IPS DF 4.7 (cell line): Measurements from ENCODE around the gene MRAP2.
"Not testable (repeated sequence)": the region's sequence is repeated elsewhere in the genome, so short reads cannot be mapped to it uniquely, and the experiment has no call there.

ENCODE experiments used
- DNase-seq: peaks from one replicate; pipeline ENCODE4 v3.0.0-alpha.2; 2013; ENCODE audit warnings: low spot score; ENCODE audit errors: extremely low read depth

The MRAP2 gene

GRCh38 chr6:84028350-84028749 lies 5.2 kb upstream of the MRAP2 start:
- DNase-seq: no peak

GRCh38 chr6:84032000-84032399 lies 1.6 kb upstream of the MRAP2 start:
- DNase-seq: not testable (repeated sequence)

GRCh38 chr6:84035484-84035883 lies 1.9 kb downstream of the MRAP2 start:
- DNase-seq: no peak

GRCh38 chr6:84037425-84038089 lies 4.0 kb downstream of the MRAP2 start:
- DNase-seq: no peak

- no peak for DNase-seq
Observed at GRCh38 chr6:84042603-84043002, 9.0 kb downstream of the MRAP2 start.

- no peak for DNase-seq
Observed at GRCh38 chr6:84043555-84043954, 10.0 kb downstream of the MRAP2 start.

GRCh38 chr6:84046755-84047154 lies 13.2 kb downstream of the MRAP2 start:
- DNase-seq: no peak

- DNase-seq: no peak
Observed at GRCh38 chr6:84048588-84048987, 15.0 kb downstream of the MRAP2 start.

GRCh38 chr6:84050408-84050807 lies 16.8 kb downstream of the MRAP2 start:
- DNase-seq: no peak

- DNase-seq: peak; percentile 69
Observed at GRCh38 chr6:84052204-84052882, 18.8 kb downstream of the MRAP2 start.

- DNase-seq: no peak
Observed at GRCh38 chr6:84052883-84053241, 19.3 kb downstream of the MRAP2 start.

GRCh38 chr6:84055647-84056046 lies 22.1 kb downstream of the MRAP2 start:
- DNase-seq: no peak

- no peak for DNase-seq
Observed at GRCh38 chr6:84057908-84058307, 24.3 kb downstream of the MRAP2 start.

- DNase-seq: no peak
Observed at GRCh38 chr6:84059082-84059481, 25.5 kb downstream of the MRAP2 start.

GRCh38 chr6:84061174-84061573 lies 27.6 kb downstream of the MRAP2 start:
- DNase-seq: no peak

- DNase-seq: no peak
Observed at GRCh38 chr6:84061613-84062398, 28.2 kb downstream of the MRAP2 start.

GRCh38 chr6:84062519-84063154 lies 29.1 kb downstream of the MRAP2 start:
- no peak for DNase-seq

GRCh38 chr6:84065693-84066290 lies 32.2 kb downstream of the MRAP2 start:
- DNase-seq: no peak

- no peak for DNase-seq
Observed at GRCh38 chr6:84066536-84066935, 33.0 kb downstream of the MRAP2 start.

- DNase-seq: not testable (repeated sequence)
Observed at GRCh38 chr6:84068873-84069272, 35.3 kb downstream of the MRAP2 start.

- DNase-seq: no peak
Observed at GRCh38 chr6:84072442-84072997, 38.9 kb downstream of the MRAP2 start.
